Fibroblast of mammary gland (primary cell): Measurements from ENCODE around the gene GPBP1L1.
"Not testable (repeated sequence)": the region's sequence is repeated elsewhere in the genome, so short reads cannot be mapped to it uniquely, and the experiment has no call there.

Source experiments
- DNase-seq: peaks from one replicate; pipeline ENCODE4 v3.0.0-alpha.2; 2010; ENCODE audit warnings: low read depth
- H3K4me3 ChIP-seq: 2 replicates; pipeline ENCODE4 v1.5.1; 2011; ENCODE audit warnings: low read depth, mild to moderate bottlenecking, low read length, moderate library complexity; ENCODE audit not compliant: control insufficient read depth
- CTCF ChIP-seq: conservative IDR thresholded peaks from 2 replicates; pipeline ENCODE4 v1.5.1; 2011; ENCODE audit warnings: low read depth, low read length, inconsistent platforms; ENCODE audit not compliant: control insufficient read depth, insufficient read depth

The GPBP1L1 gene

GRCh38 chr1:45604239-45604638 is 82.1 kb downstream of the GPBP1L1 start:
- no peak for TF ChIP-seq CTCF
- DNase-seq, result no peak
- H3K4me3 ChIP-seq, result no peak overlapping the region

GRCh38 chr1:45596765-45597164 is 89.6 kb downstream of the GPBP1L1 start:
- H3K4me3 ChIP-seq, DNase-seq: not testable (repeated sequence)

GRCh38 chr1:45594412-45594811 is 91.9 kb downstream of the GPBP1L1 start:
- TF ChIP-seq CTCF, result no peak
- H3K4me3 ChIP-seq, result no peak overlapping the region
- DNase-seq, result no peak

- no peak for DNase-seq
- no peak for TF ChIP-seq CTCF
- no peak overlapping the region for H3K4me3 ChIP-seq
Measured at GRCh38 chr1:45589861-45590260, 96.5 kb downstream of the GPBP1L1 start.

GRCh38 chr1:45586769-45587168 is 99.6 kb downstream of the GPBP1L1 start:
- no peak overlapping the region for H3K4me3 ChIP-seq
- no peak for DNase-seq
- TF ChIP-seq CTCF, result no peak

- no peak for TF ChIP-seq CTCF
- peak overlapping the region; percentile 100 for H3K4me3 ChIP-seq
- no peak for DNase-seq
Measured at GRCh38 chr1:45585496-45586075, 100.7 kb downstream of the GPBP1L1 start.

- DNase-seq, result no peak
- no peak for TF ChIP-seq CTCF
- H3K4me3 ChIP-seq, result peak overlapping the region; percentile 100
Measured at GRCh38 chr1:45585110-45585426, 101.3 kb downstream of the GPBP1L1 start.
